A549 treated with AZD9567 at 1 μM for 4 hours (cell line): Measurements from ENCODE around the gene SPESP1. TPM values are rescaled to one million over a fixed set of nuclear protein-coding genes. Genes with fewer than 3 reads are reported as not detected.

Experiments used
- total RNA-seq: library from RNA; stranded (reverse); fragments of 200-300 nt; extraction: Qiagen RNA extraction; gene quantifications from 5 replicates; pipeline ENCODE4 v1.2.3, GENCODE V29; 2022; ENCODE audit not compliant: insufficient read depth

SPESP1 gene
- not detected in 5 replicates for total RNA-seq

GRCh38 chr15:68930268-68931022 is at the start of gene SPESP1:
SPESP1 (plus strand) TSS chr15:68930525; CDS start chr15:68930654, 129 bp downstream.

Other genes starting within 250 kb of the SPESP1 start
- 227 to 242 TPM (median 239 TPM) in 5 replicates for gene ANP32A, start 109.6 kb upstream of the SPESP1 start, total RNA-seq
- gene NOX5, start 84.2 kb downstream of the SPESP1 start, total RNA-seq, result 0.16 to 0.31 TPM (median 0.26 TPM) in 4 of 5 replicates, not detected in the other
- 16.9 to 21.0 TPM (median 18.7 TPM) in 5 replicates for gene GLCE, start 230.1 kb downstream of the SPESP1 start, total RNA-seq